ENCODE data around the gene CMTM3.
A peak's percentile ranks its signal among the peaks of the same experiment; 100 is the strongest.
"Not testable (repeated sequence)": the region's sequence is repeated elsewhere in the genome, so short reads cannot be mapped to it uniquely, and the experiment has no call there.

CMTM3 gene

GRCh38 chr16:66585481-66586239, 18.8 kb upstream of the CMTM3 start:
- DNase-seq: no peak

- DNase-seq: no peak
These were observed 16.5 kb upstream of the CMTM3 start for GRCh38 chr16:66587881-66588600.

- DNase-seq: no peak
These were observed 15.4 kb upstream of the CMTM3 start for GRCh38 chr16:66588981-66589713.

DNA sequence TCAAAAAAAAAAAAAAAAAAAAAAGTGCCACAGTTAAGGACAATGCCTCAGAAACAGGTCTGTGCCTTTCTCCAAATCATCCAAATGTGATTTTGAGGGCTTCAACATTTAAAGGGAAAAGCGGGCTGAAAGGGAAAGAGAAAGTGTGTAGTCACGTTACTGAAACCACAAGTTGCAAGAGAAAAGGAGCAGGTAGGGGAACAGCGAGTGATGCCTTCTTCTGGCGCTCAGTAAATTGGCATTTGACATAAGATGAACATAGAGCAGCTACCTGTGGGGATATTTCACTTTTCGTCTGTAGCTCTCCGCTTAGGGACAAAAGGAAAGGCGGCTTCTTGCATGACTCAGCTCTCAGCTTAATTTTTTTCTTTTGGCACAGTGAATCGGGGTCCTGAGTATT, 14.2 kb upstream of the CMTM3 start:
- DNase-seq: no peak

- no peak for DNase-seq
These were observed 13.5 kb upstream of the CMTM3 start for GRCh38 chr16:66591018-66591417.

- no peak for DNase-seq
These were observed 12.3 kb upstream of the CMTM3 start for GRCh38 chr16:66592241-66592640.

DNA sequence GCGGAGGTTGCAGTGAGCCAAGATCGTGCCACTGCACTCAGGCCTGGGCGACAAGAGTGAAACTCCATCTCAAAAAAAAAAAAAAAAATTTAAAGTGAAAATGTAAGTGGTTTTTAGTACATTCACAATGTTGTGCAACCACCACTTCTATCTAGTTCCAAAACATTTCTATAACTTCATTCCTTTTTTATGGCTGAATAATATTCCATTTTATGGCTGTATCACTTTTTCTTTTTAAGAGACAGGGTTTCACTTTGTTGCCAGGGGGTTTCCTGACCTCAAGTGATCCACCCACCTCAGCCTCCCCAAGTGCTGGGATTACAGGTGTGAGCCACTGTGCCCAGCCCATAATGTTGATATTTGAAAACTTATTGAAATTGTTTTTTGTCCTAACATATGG, 11.7 kb upstream of the CMTM3 start:
- DNase-seq: no peak

- DNase-seq: no peak
These were observed 9.8 kb upstream of the CMTM3 start for GRCh38 chr16:66594739-66595138.

DNA sequence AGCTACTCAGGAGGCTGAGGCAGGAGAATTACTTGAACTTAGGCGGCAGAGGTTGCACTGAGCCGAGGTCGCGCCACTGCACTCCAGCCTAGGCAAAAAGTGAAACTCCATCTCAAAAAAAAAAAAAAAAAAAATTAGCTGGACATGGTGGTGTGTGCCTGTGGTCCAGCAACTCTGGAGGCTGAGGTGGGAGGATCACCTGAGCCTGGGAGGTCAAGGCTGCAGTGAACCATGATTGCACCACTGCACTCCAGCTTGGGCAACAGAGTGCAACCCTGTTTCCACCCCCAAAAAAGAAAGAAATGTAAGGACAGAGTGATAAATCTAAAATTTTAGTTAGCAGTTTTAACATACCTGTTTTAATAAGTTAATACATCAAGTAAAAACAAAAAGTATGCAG, 7.9 kb upstream of the CMTM3 start:
- not testable (repeated sequence) for DNase-seq

GRCh38 chr16:66596986-66597848, 7.3 kb upstream of the CMTM3 start:
- no peak for DNase-seq

GRCh38 chr16:66598111-66598510, 6.4 kb upstream of the CMTM3 start:
- DNase-seq: no peak

- no peak for DNase-seq
These were observed 4.8 kb upstream of the CMTM3 start for GRCh38 chr16:66599726-66600125.

DNA sequence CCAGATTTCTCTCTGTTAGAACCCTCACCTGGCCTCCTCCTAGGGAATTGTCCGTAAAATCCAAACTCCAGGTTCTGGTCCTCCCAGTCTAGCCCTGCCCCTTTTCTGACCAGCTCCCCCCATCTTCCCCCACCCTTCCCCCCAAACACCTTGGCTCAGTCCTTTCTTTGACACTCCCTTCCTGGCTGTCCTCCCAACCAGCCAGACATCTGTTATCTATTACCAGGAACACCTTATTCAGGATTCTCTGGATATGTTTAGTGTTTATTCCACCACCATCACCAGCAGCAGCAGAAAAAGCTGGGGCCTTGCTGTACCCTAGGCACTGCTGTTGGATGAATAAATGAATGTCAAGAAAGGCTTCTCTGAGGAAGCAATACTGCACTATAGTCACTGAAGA, 4.0 kb upstream of the CMTM3 start:
- DNase-seq: no peak

- no peak for DNase-seq
These were observed 3.0 kb upstream of the CMTM3 start for GRCh38 chr16:66601471-66601870.

DNA sequence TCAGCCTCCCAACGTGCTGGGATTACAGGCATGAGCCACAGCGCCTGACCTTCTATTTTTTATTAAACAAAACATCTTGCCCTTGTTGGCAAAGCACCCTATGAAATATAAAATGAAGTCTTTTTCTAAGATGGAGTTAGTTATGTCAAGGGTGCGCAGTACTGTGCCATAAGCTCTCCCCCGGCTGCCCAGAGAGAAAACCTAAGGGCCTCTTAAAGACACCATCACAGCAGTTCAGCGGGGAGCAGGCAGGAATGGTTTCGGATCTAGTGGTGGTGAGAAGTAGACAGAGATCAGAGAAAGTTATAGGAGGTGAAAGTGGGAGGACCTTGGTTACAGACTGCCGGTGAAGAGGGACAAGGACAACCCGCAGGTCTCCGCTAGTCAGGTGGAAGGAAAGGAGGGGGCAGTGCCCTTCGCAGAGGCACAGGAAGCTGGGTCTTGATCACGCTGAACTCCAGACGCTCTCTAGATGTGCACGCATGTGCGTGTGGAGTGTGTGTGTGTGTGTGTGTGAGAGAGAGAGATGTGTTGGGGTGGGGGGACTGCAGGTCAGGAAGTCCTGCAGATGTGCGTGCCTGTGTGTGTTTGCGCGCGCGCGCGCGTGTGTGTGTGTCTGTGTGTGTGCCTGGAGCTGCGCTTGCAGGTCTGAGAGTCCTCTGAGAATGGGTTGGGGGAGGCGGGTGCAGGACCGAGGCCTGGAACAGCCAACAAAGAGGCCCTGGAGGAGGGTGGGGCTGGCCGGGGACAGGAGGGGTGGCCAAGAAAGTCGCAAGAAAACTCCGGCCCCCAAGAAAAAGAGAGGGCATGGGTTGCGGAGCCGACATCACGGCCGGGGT, 748 bp upstream of the CMTM3 start:
- DNase-seq: peak; percentile 42

GRCh38 chr16:66605177-66605978, 874 bp downstream of the CMTM3 start:
- no peak for DNase-seq

DNA sequence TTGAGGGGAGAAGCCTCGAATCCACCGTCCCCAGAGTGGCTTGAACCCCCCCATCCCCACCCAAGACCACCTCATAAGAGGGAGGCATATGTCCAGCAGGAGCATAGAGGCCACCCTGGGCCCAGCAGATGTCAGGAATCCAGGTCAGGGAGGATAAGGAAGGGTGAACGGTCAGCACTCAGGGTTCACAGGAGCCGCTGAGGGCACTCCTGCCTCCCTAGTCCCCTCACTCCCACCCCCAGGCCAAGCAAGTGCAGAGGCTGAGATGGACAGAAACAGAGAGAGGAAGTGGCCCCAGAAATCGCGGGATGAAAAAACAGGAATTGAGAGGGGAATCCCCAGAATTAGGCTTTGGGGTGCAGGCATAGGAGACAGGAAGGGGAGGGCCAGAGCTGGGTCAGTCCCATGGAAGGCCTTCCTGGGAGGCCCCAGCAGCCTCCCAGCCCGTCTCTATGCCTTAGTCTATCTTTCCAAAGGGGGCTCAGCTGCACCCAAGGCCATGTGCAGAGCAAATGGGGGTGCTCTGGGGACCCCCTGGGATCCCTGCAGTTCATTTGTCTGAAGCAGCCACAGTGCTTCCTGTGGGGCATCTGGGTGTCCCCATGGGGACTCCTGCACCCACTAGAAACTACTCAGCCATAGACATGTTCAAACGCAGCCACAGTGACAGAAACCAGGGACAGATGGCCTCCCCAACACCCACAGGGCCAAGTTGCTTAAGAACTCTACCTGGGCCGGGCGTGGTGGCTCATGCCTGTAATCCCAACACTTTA, 1.7 kb downstream of the CMTM3 start:
- DNase-seq: no peak

DNA sequence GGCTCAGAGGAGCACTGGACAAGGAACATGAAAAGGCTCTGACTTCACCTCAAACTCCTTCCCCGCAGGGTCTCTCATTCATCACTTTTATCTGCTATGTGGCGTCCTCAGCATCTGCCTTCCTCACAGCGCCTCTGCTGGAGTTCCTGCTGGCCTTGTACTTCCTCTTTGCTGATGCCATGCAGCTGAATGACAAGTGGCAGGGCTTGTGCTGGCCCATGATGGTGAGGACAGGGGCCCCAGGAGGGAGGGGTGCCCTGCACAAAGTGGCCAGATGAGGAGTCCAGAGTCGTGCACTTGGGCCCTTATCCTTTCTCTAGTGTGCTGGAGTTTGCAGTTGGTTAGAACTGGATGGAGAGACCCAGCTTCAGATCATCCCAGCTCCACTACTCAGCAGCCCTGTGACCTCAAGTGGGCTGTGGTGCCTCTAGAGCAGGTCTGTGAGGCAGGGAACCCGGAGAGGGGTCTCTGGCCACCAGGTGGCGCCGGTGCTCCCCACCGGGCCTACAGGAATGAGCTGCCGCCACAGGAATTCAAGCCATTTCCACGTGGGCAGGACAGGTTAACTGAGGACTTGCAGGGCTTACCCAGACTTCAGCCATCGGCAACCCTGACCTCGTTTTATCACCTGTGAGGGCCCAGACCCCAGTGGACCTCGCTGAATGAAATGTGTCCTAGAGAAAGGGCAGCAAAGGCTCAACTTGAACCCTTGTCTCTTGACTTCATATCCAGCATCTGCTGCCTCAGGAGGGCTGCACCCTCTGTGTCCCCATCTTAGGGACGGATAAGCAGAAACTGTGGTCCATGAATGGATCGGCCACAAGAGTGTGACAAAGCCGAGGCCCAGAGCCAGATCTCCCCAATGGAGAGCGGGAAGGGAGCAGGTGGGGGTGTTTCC, 4.0 kb downstream of the CMTM3 start:
- DNase-seq: peak; percentile 59

GRCh38 chr16:66609139-66609510, 4.6 kb downstream of the CMTM3 start:
- no peak for DNase-seq

All from DMS79 treated with DMSO at 0.1 percent for 48 hours (cell line).